Measurements from ENCODE around the gene MED17. TPM values are rescaled to one million over a fixed set of nuclear protein-coding genes. Genes with fewer than 3 reads are reported as not detected.
"Not testable (repeated sequence)": the region's sequence is repeated elsewhere in the genome, so short reads cannot be mapped to it uniquely, and the experiment has no call there.

The MED17 gene
- total RNA-seq, 3 donors from 2014 or later = 22.3 to 33.8 (median 29.6) TPM

- H3K4me3 ChIP-seq = no peak overlapping the region
- H3K4me1 ChIP-seq (ENCODE audit: low read depth) = no peaks in the 10 kb centered on the region
- no peak for ATAC-seq
- no peaks in the 10 kb centered on the region for H3K9me3 ChIP-seq
- H3K36me3 ChIP-seq (ENCODE audit: low read depth) = no peaks in the 10 kb centered on the region
- intact Hi-C loops (cut with DNase I, micrococcal nuclease) = no loop called here
- no peak for DNase-seq
- no peak for TF ChIP-seq CTCF (IDR thresholded peaks at IDR 0.05)
Measured at GRCh38 chr11:93773601-93774200, 10.4 kb upstream of the MED17 start.

GRCh38 chr11:93774560-93774959 is 9.5 kb upstream of the MED17 start:
- H3K4me3 ChIP-seq; H3K9me3 ChIP-seq; H3K36me3 ChIP-seq (ENCODE audit: low read depth); H3K4me1 ChIP-seq (ENCODE audit: low read depth); ATAC-seq; DNase-seq; intact Hi-C loops (cut with DNase I, micrococcal nuclease): not testable (repeated sequence)

GRCh38 chr11:93775289-93775688 is 8.8 kb upstream of the MED17 start:
- no peak for TF ChIP-seq CTCF (IDR thresholded peaks at IDR 0.05)
- DNase-seq = peak in 1 of 3 donors; percentile 16
- no peak for ATAC-seq
- intact Hi-C loops (cut with DNase I, micrococcal nuclease) = no loop called here
- no peak overlapping the region for H3K4me3 ChIP-seq
- no peaks in the 10 kb centered on the region for H3K9me3 ChIP-seq
- no peaks in the 10 kb centered on the region for H3K36me3 ChIP-seq (ENCODE audit: low read depth)
- H3K4me1 ChIP-seq (ENCODE audit: low read depth) = no peaks in the 10 kb centered on the region

GRCh38 chr11:93783362-93783761 is 720 bp upstream of the MED17 start:
- Histone ChIP-seq H3K36me3 (ENCODE audit: low read depth) (no peaks in the 10 kb centered on the region), H3K4me3 (no peak overlapping the region), H3K4me1 (ENCODE audit: low read depth) (peaks cover 20% of the 10 kb centered on the region), H3K9me3 (no peaks in the 10 kb centered on the region)
- no peak for TF ChIP-seq CTCF (IDR thresholded peaks at IDR 0.05)
- ATAC-seq (no peak), DNase-seq (no peak)
- intact Hi-C loops (cut with DNase I, micrococcal nuclease) = no loop called here

GRCh38 chr11:93783765-93784144 is 327 bp upstream of the MED17 start:
- ATAC-seq = peak; percentile 39
- intact Hi-C loops (cut with DNase I, micrococcal nuclease) = no loop called here
- no peak for TF ChIP-seq CTCF (IDR thresholded peaks at IDR 0.05)

GRCh38 chr11:93784935-93785360 is 866 bp downstream of the MED17 start:
- intact Hi-C loops (cut with DNase I, micrococcal nuclease) = no loop called here
- H3K9me3 ChIP-seq = no peaks in the 10 kb centered on the region
- peaks cover 20% of the 10 kb centered on the region for H3K4me1 ChIP-seq (ENCODE audit: low read depth)
- TF ChIP-seq CTCF (IDR thresholded peaks at IDR 0.05) = no peak
- peak in 1 of 3 donors; percentile 40 for DNase-seq
- H3K36me3 ChIP-seq (ENCODE audit: low read depth) = no peaks in the 10 kb centered on the region
- peak; percentile 14 for ATAC-seq
- peak overlapping the region; percentile 86 for H3K4me3 ChIP-seq

More at GRCh38 chr11:93783765-93784144, 327 bp upstream of the MED17 start:
- Histone ChIP-seq H3K4me1 (ENCODE audit: low read depth) (peaks cover 20% of the 10 kb centered on the region), H3K36me3 (ENCODE audit: low read depth) (no peaks in the 10 kb centered on the region), H3K4me3 (peak overlapping the region; percentile 86), H3K9me3 (no peaks in the 10 kb centered on the region)
- no peak for DNase-seq
